HEK293 (cell line): ENCODE data around the gene TDRD9.
"Not testable (repeated sequence)": the region's sequence is repeated elsewhere in the genome, so short reads cannot be mapped to it uniquely, and the experiment has no call there.

ENCODE experiments used
- CTCF ChIA-PET: fragments of 350-600 bp; formaldehyde crosslinking; extraction: SDS; loops from one replicate; lab custom pipeline; 2021; ENCODE audit warnings: antibody characterized with exemption; lab: Yijun Ruan, JAX
- POLR2A ChIA-PET: fragments of 300-600 bp; formaldehyde crosslinking; extraction: SDS; loops from one replicate; lab custom pipeline; 2020; ENCODE audit warnings: antibody characterized with exemption, inconsistent platforms; lab: Yijun Ruan, JAX
- H3K27ac ChIP-seq: fragments of 200-500 bp; sonication (Bioruptor generic); 2 replicates; pipeline ENCODE4 v1.5.1; 2014; ENCODE audit warnings: low read depth, low read length, control low read depth, inconsistent platforms; ENCODE audit errors: extremely low read depth
- H3K36me3 ChIP-seq, 2 experiments: fragments of 200-500 bp in 1 of 2; sonication (Bioruptor generic) in 1 of 2; 1 replicate in 1 of 2; 2 replicates in 1 of 2; pipeline ENCODE4 v1.5.1; 2014 to 2017; ENCODE audit warnings: inconsistent platforms in 2 of 2, low read length in 2 of 2; ENCODE audit not compliant: control insufficient read depth in 2 of 2, insufficient read depth in 1 of 2
- H3K4me1 ChIP-seq: fragments of 200-500 bp; sonication (Bioruptor generic); 2 replicates; pipeline ENCODE4 v1.5.1; 2014; ENCODE audit warnings: mild to moderate bottlenecking, low read length, inconsistent platforms; ENCODE audit not compliant: control insufficient read depth, insufficient read depth
- H3K4me3 ChIP-seq: 2 replicates; pipeline ENCODE4 v1.5.1; 2011; ENCODE audit warnings: low read depth, mild to moderate bottlenecking, control low read depth, low read length, moderate library complexity
- H3K9me3 ChIP-seq: fragments of 200-500 bp; sonication (Bioruptor generic); 2 replicates; pipeline ENCODE4 v1.5.1; 2014; ENCODE audit warnings: low read depth, low read length, inconsistent platforms; ENCODE audit not compliant: control insufficient read depth, insufficient read depth
- GLIS1 ChIP-seq: fragments of 450-650 bp; formaldehyde crosslinking; IDR thresholded peaks from 2 replicates; pipeline ENCODE4 v1.5.1; 2016; ENCODE audit warnings: missing biosample characterization, missing genetic modification characterization
- SP3 ChIP-seq: fragments of 450-650 bp; formaldehyde crosslinking; IDR thresholded peaks from 2 replicates; pipeline ENCODE4 v1.5.1; 2016; ENCODE audit warnings: missing biosample characterization, missing genetic modification characterization
- YY1 ChIP-seq: fragments of 450-650 bp; formaldehyde crosslinking; IDR thresholded peaks from 2 replicates; pipeline ENCODE4 v1.5.1; 2018; ENCODE audit warnings: missing biosample characterization, missing genetic modification characterization
- YY2 ChIP-seq: fragments of 450-650 bp; formaldehyde crosslinking; IDR thresholded peaks from 2 replicates; pipeline ENCODE4 v1.5.1; 2016; ENCODE audit warnings: missing biosample characterization, missing genetic modification characterization
- ZBTB48 ChIP-seq: fragments of 450-650 bp; formaldehyde crosslinking; IDR thresholded peaks from 2 replicates; pipeline ENCODE4 v1.5.1; 2016; ENCODE audit warnings: missing biosample characterization, missing genetic modification characterization
- ZNF391 ChIP-seq: fragments of 450-650 bp; formaldehyde crosslinking; IDR thresholded peaks from 2 replicates; pipeline ENCODE4 v1.5.1; 2016; ENCODE audit warnings: low read depth, missing biosample characterization, missing genetic modification characterization, borderline replicate concordance
- ZNF501 ChIP-seq: fragments of 450-650 bp; formaldehyde crosslinking; IDR thresholded peaks from 2 replicates; pipeline ENCODE4 v1.5.1; 2016; ENCODE audit warnings: missing biosample characterization, missing genetic modification characterization
- ZNF610 ChIP-seq: fragments of 450-650 bp; formaldehyde crosslinking; IDR thresholded peaks from 2 replicates; pipeline ENCODE4 v1.5.1; 2016; ENCODE audit warnings: missing biosample characterization, missing genetic modification characterization, borderline replicate concordance
- ZNF629 ChIP-seq: fragments of 450-650 bp; formaldehyde crosslinking; IDR thresholded peaks from 2 replicates; pipeline ENCODE4 v1.5.1; 2017; ENCODE audit warnings: missing biosample characterization, missing genetic modification characterization
- ZNF76 ChIP-seq: fragments of 450-650 bp; formaldehyde crosslinking; IDR thresholded peaks from 2 replicates; pipeline ENCODE4; 2016; ENCODE audit warnings: low read depth, missing biosample characterization, missing genetic modification characterization, borderline replicate concordance
- ZXDB ChIP-seq: fragments of 450-650 bp; formaldehyde crosslinking; IDR thresholded peaks from 2 replicates; pipeline ENCODE4 v1.5.1; 2016; ENCODE audit warnings: missing biosample characterization, missing genetic modification characterization
- TF ChIP-seq, protein P1 (sequence below): fragments of 450-650 bp; formaldehyde crosslinking; IDR thresholded peaks from 2 replicates; pipeline ENCODE4 v1.5.1; 2017; ENCODE audit warnings: missing biosample characterization, missing genetic modification characterization
- TF ChIP-seq, protein P2 (sequence below): fragments of 450-650 bp; formaldehyde crosslinking; IDR thresholded peaks from 2 replicates; pipeline ENCODE4 v1.5.1; 2016; ENCODE audit warnings: missing biosample characterization, missing genetic modification characterization
- TF ChIP-seq, protein P3 (sequence below): sonication (generic); formaldehyde crosslinking; IDR thresholded peaks from 2 replicates; pipeline ENCODE4 v1.8.1; 2022; ENCODE audit warnings: mild to moderate bottlenecking, moderate library complexity, missing genetic modification reagents
- TF ChIP-seq, protein P4 (sequence below): fragments of 450-650 bp; formaldehyde crosslinking; IDR thresholded peaks from 2 replicates; pipeline ENCODE4 v1.5.1; 2016; ENCODE audit warnings: missing biosample characterization, missing genetic modification characterization

TDRD9 gene

DNA sequence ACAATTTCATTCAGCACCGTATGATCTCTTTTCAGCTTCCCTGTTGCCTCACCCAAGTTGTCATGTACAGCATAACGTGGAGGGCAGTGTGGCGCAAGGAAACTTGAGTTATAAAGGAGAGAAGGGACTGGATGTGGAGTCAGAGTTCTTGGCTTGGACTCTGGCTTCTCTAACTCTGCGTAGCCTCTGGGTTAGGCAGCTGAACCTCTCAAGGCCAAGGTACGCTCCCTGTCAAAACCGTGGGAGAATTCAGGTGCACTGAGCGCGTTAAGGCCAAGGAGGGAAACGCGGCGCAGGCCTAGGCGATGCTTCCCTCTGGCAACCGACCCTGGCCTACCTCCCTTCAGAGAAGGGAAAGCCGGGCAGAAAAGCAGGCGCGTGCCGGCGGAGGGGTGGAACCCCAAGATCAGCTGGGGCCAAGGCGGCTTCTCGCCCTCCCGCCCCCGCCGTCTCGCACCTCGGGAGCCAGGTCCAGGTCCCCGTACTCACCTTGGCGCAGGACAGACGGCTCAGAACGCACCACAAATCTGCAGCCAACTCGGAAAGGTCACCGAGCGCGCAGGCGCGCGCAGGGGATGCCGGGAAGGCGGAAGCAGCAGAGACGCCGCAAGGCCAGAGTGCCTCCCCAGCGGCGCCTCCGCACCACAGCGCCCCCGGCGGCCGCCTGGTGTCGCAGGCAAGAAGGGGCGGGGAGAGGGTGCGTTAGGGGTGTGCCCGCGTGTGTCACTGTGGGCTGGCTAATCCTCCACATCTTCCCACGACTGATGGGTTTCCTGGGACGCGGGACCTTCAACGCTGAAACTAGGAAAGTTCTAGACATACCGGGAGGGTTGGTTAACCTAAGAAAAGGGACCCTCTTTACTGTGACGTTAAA, 7.0 kb upstream of the TDRD9 start (continued):
- TF ChIP-seq ZNF76 (tag by site-specific recombination) (peak; percentile 97), GLIS1 (tag by site-specific recombination) (peak; percentile 62), ZBTB48 (tag by site-specific recombination) (peak; percentile 11; the same call in 1 of the 2 replicates), ZNF610 (no peak), YY2 (no peak), ZNF501 (tag by site-specific recombination) (0 out of 2 replicates have a peak, but pooled peaks have one; percentile 83), ZXDB (tag by site-specific recombination) (peak; percentile 80), ZNF391 (tag by site-specific recombination) (peak; percentile 73), ZNF629 (tag by site-specific recombination) (peak; percentile 61), YY1 (tag by site-specific recombination) (peak; percentile 32; the same call in 1 of the 2 replicates), SP3 (peak; percentile 88)
- TF ChIP-seq, protein P1, sequence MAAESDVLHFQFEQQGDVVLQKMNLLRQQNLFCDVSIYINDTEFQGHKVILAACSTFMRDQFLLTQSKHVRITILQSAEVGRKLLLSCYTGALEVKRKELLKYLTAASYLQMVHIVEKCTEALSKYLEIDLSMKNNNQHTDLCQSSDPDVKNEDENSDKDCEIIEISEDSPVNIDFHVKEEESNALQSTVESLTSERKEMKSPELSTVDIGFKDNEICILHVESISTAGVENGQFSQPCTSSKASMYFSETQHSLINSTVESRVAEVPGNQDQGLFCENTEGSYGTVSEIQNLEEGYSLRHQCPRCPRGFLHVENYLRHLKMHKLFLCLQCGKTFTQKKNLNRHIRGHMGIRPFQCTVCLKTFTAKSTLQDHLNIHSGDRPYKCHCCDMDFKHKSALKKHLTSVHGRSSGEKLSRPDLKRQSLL (tag by site-specific recombination) = 0 out of 2 replicates have a peak, but pooled peaks have one; percentile 8
- TF ChIP-seq, protein P2, sequence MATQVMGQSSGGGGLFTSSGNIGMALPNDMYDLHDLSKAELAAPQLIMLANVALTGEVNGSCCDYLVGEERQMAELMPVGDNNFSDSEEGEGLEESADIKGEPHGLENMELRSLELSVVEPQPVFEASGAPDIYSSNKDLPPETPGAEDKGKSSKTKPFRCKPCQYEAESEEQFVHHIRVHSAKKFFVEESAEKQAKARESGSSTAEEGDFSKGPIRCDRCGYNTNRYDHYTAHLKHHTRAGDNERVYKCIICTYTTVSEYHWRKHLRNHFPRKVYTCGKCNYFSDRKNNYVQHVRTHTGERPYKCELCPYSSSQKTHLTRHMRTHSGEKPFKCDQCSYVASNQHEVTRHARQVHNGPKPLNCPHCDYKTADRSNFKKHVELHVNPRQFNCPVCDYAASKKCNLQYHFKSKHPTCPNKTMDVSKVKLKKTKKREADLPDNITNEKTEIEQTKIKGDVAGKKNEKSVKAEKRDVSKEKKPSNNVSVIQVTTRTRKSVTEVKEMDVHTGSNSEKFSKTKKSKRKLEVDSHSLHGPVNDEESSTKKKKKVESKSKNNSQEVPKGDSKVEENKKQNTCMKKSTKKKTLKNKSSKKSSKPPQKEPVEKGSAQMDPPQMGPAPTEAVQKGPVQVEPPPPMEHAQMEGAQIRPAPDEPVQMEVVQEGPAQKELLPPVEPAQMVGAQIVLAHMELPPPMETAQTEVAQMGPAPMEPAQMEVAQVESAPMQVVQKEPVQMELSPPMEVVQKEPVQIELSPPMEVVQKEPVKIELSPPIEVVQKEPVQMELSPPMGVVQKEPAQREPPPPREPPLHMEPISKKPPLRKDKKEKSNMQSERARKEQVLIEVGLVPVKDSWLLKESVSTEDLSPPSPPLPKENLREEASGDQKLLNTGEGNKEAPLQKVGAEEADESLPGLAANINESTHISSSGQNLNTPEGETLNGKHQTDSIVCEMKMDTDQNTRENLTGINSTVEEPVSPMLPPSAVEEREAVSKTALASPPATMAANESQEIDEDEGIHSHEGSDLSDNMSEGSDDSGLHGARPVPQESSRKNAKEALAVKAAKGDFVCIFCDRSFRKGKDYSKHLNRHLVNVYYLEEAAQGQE (tag by site-specific recombination) = no peak
- TF ChIP-seq, protein P3, sequence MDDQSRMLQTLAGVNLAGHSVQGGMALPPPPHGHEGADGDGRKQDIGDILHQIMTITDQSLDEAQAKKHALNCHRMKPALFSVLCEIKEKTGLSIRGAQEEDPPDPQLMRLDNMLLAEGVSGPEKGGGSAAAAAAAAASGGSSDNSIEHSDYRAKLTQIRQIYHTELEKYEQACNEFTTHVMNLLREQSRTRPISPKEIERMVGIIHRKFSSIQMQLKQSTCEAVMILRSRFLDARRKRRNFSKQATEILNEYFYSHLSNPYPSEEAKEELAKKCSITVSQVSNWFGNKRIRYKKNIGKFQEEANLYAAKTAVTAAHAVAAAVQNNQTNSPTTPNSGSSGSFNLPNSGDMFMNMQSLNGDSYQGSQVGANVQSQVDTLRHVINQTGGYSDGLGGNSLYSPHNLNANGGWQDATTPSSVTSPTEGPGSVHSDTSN (CRISPR knock-in tag) = peak; percentile 80; the same call in 1 of the 2 replicates
- TF ChIP-seq, protein P4, sequence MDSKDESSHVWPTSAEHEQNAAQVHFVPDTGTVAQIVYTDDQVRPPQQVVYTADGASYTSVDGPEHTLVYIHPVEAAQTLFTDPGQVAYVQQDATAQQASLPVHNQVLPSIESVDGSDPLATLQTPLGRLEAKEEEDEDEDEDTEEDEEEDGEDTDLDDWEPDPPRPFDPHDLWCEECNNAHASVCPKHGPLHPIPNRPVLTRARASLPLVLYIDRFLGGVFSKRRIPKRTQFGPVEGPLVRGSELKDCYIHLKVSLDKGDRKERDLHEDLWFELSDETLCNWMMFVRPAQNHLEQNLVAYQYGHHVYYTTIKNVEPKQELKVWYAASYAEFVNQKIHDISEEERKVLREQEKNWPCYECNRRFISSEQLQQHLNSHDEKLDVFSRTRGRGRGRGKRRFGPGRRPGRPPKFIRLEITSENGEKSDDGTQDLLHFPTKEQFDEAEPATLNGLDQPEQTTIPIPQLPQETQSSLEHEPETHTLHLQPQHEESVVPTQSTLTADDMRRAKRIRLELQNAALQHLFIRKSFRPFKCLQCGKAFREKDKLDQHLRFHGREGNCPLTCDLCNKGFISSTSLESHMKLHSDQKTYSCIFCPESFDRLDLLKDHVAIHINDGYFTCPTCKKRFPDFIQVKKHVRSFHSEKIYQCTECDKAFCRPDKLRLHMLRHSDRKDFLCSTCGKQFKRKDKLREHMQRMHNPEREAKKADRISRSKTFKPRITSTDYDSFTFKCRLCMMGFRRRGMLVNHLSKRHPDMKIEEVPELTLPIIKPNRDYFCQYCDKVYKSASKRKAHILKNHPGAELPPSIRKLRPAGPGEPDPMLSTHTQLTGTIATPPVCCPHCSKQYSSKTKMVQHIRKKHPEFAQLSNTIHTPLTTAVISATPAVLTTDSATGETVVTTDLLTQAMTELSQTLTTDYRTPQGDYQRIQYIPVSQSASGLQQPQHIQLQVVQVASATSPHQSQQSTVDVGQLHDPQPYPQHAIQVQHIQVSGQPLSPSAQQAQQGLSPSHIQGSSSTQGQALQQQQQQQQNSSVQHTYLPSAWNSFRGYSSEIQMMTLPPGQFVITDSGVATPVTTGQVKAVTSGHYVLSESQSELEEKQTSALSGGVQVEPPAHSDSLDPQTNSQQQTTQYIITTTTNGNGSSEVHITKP (tag by site-specific recombination) = peak; percentile 42; the same call in 1 of the 2 replicates

DNA sequence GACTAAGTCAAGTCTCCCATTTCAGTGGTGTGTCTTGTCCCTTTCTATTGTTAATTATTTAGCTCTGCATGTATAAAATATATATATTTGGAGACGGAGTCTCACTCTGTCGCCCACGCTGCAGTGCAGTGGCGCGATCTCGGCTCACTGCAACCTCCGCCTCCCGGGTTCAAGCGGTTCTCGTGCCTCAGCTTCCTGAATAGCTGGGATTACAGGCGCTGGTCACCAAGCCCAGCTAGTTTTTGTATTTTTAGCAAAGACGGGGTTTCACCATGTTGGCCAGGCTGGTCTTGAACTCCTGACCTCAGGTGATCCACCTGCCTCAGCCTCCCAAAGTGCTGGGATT, 6.4 kb upstream of the TDRD9 start:
- H3K4me1 ChIP-seq, POLR2A ChIA-PET, H3K9me3 ChIP-seq, H3K4me3 ChIP-seq, H3K27ac ChIP-seq: not testable (repeated sequence)
- CTCF ChIA-PET = interaction anchor here (0.6 to 2.3 kb wide), 13 partner anchors 11 to 531 kb away, joined by 3 to 15 read pairs (median 3); no protein-coding TSS in a partner anchor
- peaks cover 0 to 14% of the 10 kb centered on the region in 2 experiments; a peak in 2 of 3 replicates for H3K36me3 ChIP-seq
